HepG2 (cell line): ENCODE data around the gene ZFP90. TPM values are rescaled to one million over a fixed set of nuclear protein-coding genes. Genes with fewer than 3 reads are reported as not detected.

ENCODE experiments used
- KLF12 ChIP-seq: sonication (generic); formaldehyde crosslinking; IDR thresholded peaks from 2 replicates; pipeline ENCODE4 v1.4.0; 2020; ENCODE audit warnings: missing genetic modification reagents, borderline replicate concordance
- MEIS2 ChIP-seq: sonication (generic); formaldehyde crosslinking; IDR thresholded peaks from 2 replicates; pipeline ENCODE4 v1.9.0; 2021; ENCODE audit warnings: mild to moderate bottlenecking, missing genetic modification reagents
- PHF8 ChIP-seq: sonication (generic); formaldehyde crosslinking; IDR thresholded peaks from 2 replicates; pipeline ENCODE4 v1.5.0; 2020; ENCODE audit warnings: missing genetic modification reagents
- POLR2AphosphoS2 ChIP-seq: IDR thresholded peaks from 2 replicates; pipeline ENCODE4 v1.6.1; 2011; ENCODE audit warnings: low read depth, low read length, improper control_type of control experiment
- SIN3B ChIP-seq: fragments of 150-350 bp; IDR thresholded peaks from 2 replicates; pipeline ENCODE4 v1.6.1; 2014; ENCODE audit warnings: low read length
- SIX1 ChIP-seq: sonication (generic); formaldehyde crosslinking; IDR thresholded peaks from 2 replicates; pipeline ENCODE4 v1.4.0; 2020; ENCODE audit warnings: missing genetic modification reagents, borderline replicate concordance
- TBL1XR1 ChIP-seq: fragments of 150-350 bp; IDR thresholded peaks from 2 replicates; pipeline ENCODE4 v1.6.1; 2014; ENCODE audit warnings: borderline replicate concordance, low read length; ENCODE audit not compliant: partially characterized antibody
- ZKSCAN8 ChIP-seq: IDR thresholded peaks from 2 replicates; pipeline ENCODE4 v1.6.1; 2016; ENCODE audit warnings: borderline replicate concordance, missing genetic modification reagents, missing compliant biosample characterization
- ZNF207 ChIP-seq: fragments of 450-650 bp; IDR thresholded peaks from 2 replicates; pipeline ENCODE4 v1.6.1; 2016; ENCODE audit warnings: antibody characterized with exemption, borderline replicate concordance
- ZNF274 ChIP-seq: sonication (generic); formaldehyde crosslinking; IDR thresholded peaks from 2 replicates; pipeline ENCODE4 v1.5.1; 2020; ENCODE audit warnings: mild to moderate bottlenecking, missing genetic modification reagents
- ZNF331 ChIP-seq: sonication (generic); formaldehyde crosslinking; IDR thresholded peaks from 2 replicates; pipeline ENCODE4 v1.4.0; 2020; ENCODE audit warnings: missing genetic modification reagents
- ZNF350 ChIP-seq: sonication (generic); formaldehyde crosslinking; IDR thresholded peaks from 2 replicates; pipeline ENCODE4 v1.4.0; 2020; ENCODE audit warnings: mild to moderate bottlenecking, low read depth, missing genetic modification reagents, borderline replicate concordance
- ZNF558 ChIP-seq: sonication (generic); formaldehyde crosslinking; IDR thresholded peaks from 2 replicates; pipeline ENCODE4 v1.9.0; 2022; ENCODE audit warnings: mild to moderate bottlenecking, missing genetic modification reagents, borderline replicate concordance
- ZNF660 ChIP-seq: sonication (generic); formaldehyde crosslinking; IDR thresholded peaks from 2 replicates; pipeline ENCODE4 v1.5.1; 2020; ENCODE audit warnings: mild to moderate bottlenecking, low read depth, missing genetic modification reagents, borderline replicate concordance
- ZNF709 ChIP-seq: sonication (generic); formaldehyde crosslinking; IDR thresholded peaks from 2 replicates; pipeline ENCODE4 v1.5.0; 2020; ENCODE audit warnings: mild to moderate bottlenecking, missing genetic modification reagents
- ZNF761 ChIP-seq: sonication (generic); formaldehyde crosslinking; conservative IDR thresholded peaks from 2 replicates; pipeline ENCODE4 v1.4.0; 2020; ENCODE audit warnings: mild to moderate bottlenecking, missing genetic modification reagents
- ZNF879 ChIP-seq: sonication (generic); formaldehyde crosslinking; IDR thresholded peaks from 2 replicates; pipeline ENCODE4 v1.8.1; 2023; ENCODE audit warnings: missing genetic modification reagents
- polyA plus RNA-seq, 8 experiments: library from polyadenylated mRNA; depleted of rRNA in 3 of 8; stranded (reverse) in 7 of 8; unstranded in 1 of 8; fragments of >200 nt; fragmentation: Illumina TruSeq in 4 of 8; extraction: Trizol in 4 of 8; gene quantifications; 2 replicates each; pipeline versions ENCODE4 v1.2.1 to v1.2.3, GENCODE V29; 2011 to 2016; ENCODE audit warnings: low read depth in 4 of 8, missing spikeins in 1 of 8, mixed read lengths in 1 of 8; ENCODE audit not compliant: insufficient read depth in 1 of 8
- total RNA-seq, 5 experiments: library from RNA; depleted of rRNA; stranded (reverse); fragments of >200 nt; fragmentation: Illumina TruSeq; extraction: Trizol; gene quantifications; 2 replicates each; pipeline ENCODE4 v1.2.3, GENCODE V29; 2016; ENCODE audit warnings: low read depth in 1 of 5
- TF ChIP-seq, protein P1 (sequence below): sonication (generic); formaldehyde crosslinking; IDR thresholded peaks from 2 replicates; pipeline ENCODE4 v1.5.0; 2020; ENCODE audit warnings: mild to moderate bottlenecking, missing genetic modification reagents, borderline replicate concordance
- TF ChIP-seq, protein P2 (sequence below): sonication (generic); formaldehyde crosslinking; IDR thresholded peaks from 2 replicates; pipeline ENCODE4 v1.5.0; 2020; ENCODE audit warnings: missing genetic modification reagents, mild to moderate bottlenecking, borderline replicate concordance
- TF ChIP-seq, protein P3 (sequence below): sonication (generic); formaldehyde crosslinking; IDR thresholded peaks from 2 replicates; pipeline ENCODE4 v1.4.0; 2020; ENCODE audit warnings: missing genetic modification reagents

ZFP90 gene
- total and polyA plus RNA-seq, 2 of the 13 experiments (the other 11 are each of a cell fraction or from before 2014, with no cell fraction given): 17.6 to 18.9 TPM

GRCh38 chr16:68538880-68539701, at the start of gene ZFP90 (continued):
- TF ChIP-seq, protein P1, sequence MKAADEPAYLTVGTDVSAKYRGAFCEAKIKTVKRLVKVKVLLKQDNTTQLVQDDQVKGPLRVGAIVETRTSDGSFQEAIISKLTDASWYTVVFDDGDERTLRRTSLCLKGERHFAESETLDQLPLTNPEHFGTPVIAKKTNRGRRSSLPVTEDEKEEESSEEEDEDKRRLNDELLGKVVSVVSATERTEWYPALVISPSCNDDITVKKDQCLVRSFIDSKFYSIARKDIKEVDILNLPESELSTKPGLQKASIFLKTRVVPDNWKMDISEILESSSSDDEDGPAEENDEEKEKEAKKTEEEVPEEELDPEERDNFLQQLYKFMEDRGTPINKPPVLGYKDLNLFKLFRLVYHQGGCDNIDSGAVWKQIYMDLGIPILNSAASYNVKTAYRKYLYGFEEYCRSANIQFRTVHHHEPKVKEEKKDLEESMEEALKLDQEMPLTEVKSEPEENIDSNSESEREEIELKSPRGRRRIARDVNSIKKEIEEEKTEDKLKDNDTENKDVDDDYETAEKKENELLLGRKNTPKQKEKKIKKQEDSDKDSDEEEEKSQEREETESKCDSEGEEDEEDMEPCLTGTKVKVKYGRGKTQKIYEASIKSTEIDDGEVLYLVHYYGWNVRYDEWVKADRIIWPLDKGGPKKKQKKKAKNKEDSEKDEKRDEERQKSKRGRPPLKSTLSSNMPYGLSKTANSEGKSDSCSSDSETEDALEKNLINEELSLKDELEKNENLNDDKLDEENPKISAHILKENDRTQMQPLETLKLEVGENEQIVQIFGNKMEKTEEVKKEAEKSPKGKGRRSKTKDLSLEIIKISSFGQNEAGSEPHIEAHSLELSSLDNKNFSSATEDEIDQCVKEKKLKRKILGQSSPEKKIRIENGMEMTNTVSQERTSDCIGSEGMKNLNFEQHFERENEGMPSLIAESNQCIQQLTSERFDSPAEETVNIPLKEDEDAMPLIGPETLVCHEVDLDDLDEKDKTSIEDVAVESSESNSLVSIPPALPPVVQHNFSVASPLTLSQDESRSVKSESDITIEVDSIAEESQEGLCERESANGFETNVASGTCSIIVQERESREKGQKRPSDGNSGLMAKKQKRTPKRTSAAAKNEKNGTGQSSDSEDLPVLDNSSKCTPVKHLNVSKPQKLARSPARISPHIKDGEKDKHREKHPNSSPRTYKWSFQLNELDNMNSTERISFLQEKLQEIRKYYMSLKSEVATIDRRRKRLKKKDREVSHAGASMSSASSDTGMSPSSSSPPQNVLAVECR (CRISPR knock-in tag): peak; percentile 66; the same call in 1 of the 2 replicates
- peak; percentile 80; the same call in 1 of the 2 replicates for TF ChIP-seq ZNF274 (CRISPR knock-in tag)
- no peak for TF ChIP-seq ZNF660 (CRISPR knock-in tag)
- TF ChIP-seq ZNF350 (CRISPR knock-in tag): peak; percentile 72; the same call in 1 of the 2 replicates
- TF ChIP-seq ZNF761 (CRISPR knock-in tag): no peak
- 0 out of 2 replicates have a peak, but pooled peaks have one; percentile 35 for TF ChIP-seq ZNF709 (CRISPR knock-in tag)
- TF ChIP-seq ZNF207: no peak
- TF ChIP-seq TBL1XR1: no peak
- no peak for TF ChIP-seq SIN3B
- peak; percentile 95; the same call in 1 of the 2 replicates for TF ChIP-seq KLF12
- 0 out of 2 replicates have a peak, but pooled peaks have one; percentile 25 for TF ChIP-seq ZNF879 (CRISPR knock-in tag)
- 0 out of 2 replicates have a peak, but pooled peaks have one; percentile 9 for TF ChIP-seq ZNF331 (CRISPR knock-in tag)
- TF ChIP-seq PHF8 (CRISPR knock-in tag): peak; percentile 95
- TF ChIP-seq ZNF558: no peak
- TF ChIP-seq, protein P2, sequence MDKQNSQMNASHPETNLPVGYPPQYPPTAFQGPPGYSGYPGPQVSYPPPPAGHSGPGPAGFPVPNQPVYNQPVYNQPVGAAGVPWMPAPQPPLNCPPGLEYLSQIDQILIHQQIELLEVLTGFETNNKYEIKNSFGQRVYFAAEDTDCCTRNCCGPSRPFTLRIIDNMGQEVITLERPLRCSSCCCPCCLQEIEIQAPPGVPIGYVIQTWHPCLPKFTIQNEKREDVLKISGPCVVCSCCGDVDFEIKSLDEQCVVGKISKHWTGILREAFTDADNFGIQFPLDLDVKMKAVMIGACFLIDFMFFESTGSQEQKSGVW (CRISPR knock-in tag): no peak
- TF ChIP-seq, protein P3, sequence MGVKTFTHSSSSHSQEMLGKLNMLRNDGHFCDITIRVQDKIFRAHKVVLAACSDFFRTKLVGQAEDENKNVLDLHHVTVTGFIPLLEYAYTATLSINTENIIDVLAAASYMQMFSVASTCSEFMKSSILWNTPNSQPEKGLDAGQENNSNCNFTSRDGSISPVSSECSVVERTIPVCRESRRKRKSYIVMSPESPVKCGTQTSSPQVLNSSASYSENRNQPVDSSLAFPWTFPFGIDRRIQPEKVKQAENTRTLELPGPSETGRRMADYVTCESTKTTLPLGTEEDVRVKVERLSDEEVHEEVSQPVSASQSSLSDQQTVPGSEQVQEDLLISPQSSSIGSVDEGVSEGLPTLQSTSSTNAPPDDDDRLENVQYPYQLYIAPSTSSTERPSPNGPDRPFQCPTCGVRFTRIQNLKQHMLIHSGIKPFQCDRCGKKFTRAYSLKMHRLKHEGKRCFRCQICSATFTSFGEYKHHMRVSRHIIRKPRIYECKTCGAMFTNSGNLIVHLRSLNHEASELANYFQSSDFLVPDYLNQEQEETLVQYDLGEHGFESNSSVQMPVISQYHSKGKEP (CRISPR knock-in tag): no peak
- TF ChIP-seq ZKSCAN8 (CRISPR knock-in tag): no peak; the same call in 1 of the 2 replicates
- peak; percentile 73; the same call in 1 of the 2 replicates for TF ChIP-seq MEIS2 (CRISPR knock-in tag)
- TF ChIP-seq POLR2AphosphoS2: no peak
- TF ChIP-seq SIX1 (CRISPR knock-in tag): no peak
